H9 (cell line): Measurements from ENCODE around the gene RMRP. TPM values are rescaled to one million over a fixed set of nuclear protein-coding genes. Genes with fewer than 3 reads are reported as not detected.
A peak's percentile ranks its signal among the peaks of the same experiment; 100 is the strongest.

Experiments used
- DNase-seq: peaks from one replicate; pipeline ENCODE4 v3.0.0-alpha.2; 2017
- H2AFZ ChIP-seq: one replicate; pipeline ENCODE4 v1.6.1; 2013; ENCODE audit warnings: mild to moderate bottlenecking, low read length, control low read depth, moderate library complexity
- H2AK5ac ChIP-seq: 2 replicates; pipeline ENCODE4 v1.6.1; 2013; ENCODE audit warnings: low read length, control low read depth, mixed read lengths; ENCODE audit not compliant: insufficient read length
- H2BK120ac ChIP-seq: one replicate; pipeline ENCODE4 v1.6.1; 2013; ENCODE audit warnings: low read depth, mild to moderate bottlenecking, low read length, control low read depth, inconsistent platforms; ENCODE audit not compliant: poor library complexity, severe bottlenecking
- H2BK12ac ChIP-seq: 2 replicates; pipeline ENCODE4 v1.6.1; 2013; ENCODE audit warnings: low read length, control low read depth, mixed read lengths, low read depth; ENCODE audit not compliant: insufficient read length
- H2BK15ac ChIP-seq: 2 replicates; pipeline ENCODE4 v1.6.1; 2013; ENCODE audit warnings: low read depth, low read length, control low read depth
- H2BK20ac ChIP-seq: one replicate; pipeline ENCODE4 v1.6.1; 2013; ENCODE audit warnings: low read depth, mild to moderate bottlenecking, low read length, control low read depth, inconsistent platforms; ENCODE audit not compliant: poor library complexity, severe bottlenecking
- H2BK5ac ChIP-seq: 2 replicates; pipeline ENCODE4 v1.6.1; 2013; ENCODE audit warnings: low read length, control low read depth, mixed read lengths; ENCODE audit not compliant: insufficient read length
- H3K14ac ChIP-seq: 2 replicates; pipeline ENCODE4 v1.6.1; 2013; ENCODE audit warnings: low read length, control low read depth; ENCODE audit not compliant: insufficient read depth
- H3K18ac ChIP-seq: 2 replicates; pipeline ENCODE4 v1.6.1; 2013; ENCODE audit warnings: low read depth, mild to moderate bottlenecking, mixed read lengths, low read length, control low read depth; ENCODE audit not compliant: insufficient read length
- H3K23ac ChIP-seq: 2 replicates; pipeline ENCODE4 v1.6.1; 2013; ENCODE audit warnings: low read length, control low read depth, mixed read lengths, low read depth; ENCODE audit not compliant: insufficient read length
- H3K23me2 ChIP-seq: 2 replicates; pipeline ENCODE4 v1.6.1; 2013; ENCODE audit warnings: low read depth, mild to moderate bottlenecking, mixed read lengths, low read length, control low read depth; ENCODE audit not compliant: insufficient read length, poor library complexity, severe bottlenecking
- H3K27ac ChIP-seq: 2 replicates; pipeline ENCODE4 v1.5.1; 2013; ENCODE audit warnings: low read length, control low read depth, mixed read lengths, low read depth; ENCODE audit not compliant: insufficient read length
- H3K27me3 ChIP-seq: 2 replicates; pipeline ENCODE4 v1.6.1; 2013; ENCODE audit warnings: low read length, control low read depth, inconsistent platforms; ENCODE audit not compliant: insufficient read depth
- H3K4ac ChIP-seq: 2 replicates; pipeline ENCODE4 v1.6.1; 2013; ENCODE audit warnings: low read depth, mild to moderate bottlenecking, control low read depth, inconsistent platforms, low read length, moderate library complexity
- H3K4me1 ChIP-seq: 2 replicates; pipeline ENCODE4 v1.6.1; 2013; ENCODE audit warnings: low read length, control low read depth, inconsistent platforms; ENCODE audit not compliant: insufficient read depth
- H3K4me2 ChIP-seq: 2 replicates; pipeline ENCODE4 v1.6.1; 2013; ENCODE audit warnings: low read length, control low read depth, mixed read lengths; ENCODE audit not compliant: insufficient read length, insufficient read depth
- H3K56ac ChIP-seq: 2 replicates; pipeline ENCODE4 v1.6.1; 2013; ENCODE audit warnings: low read depth, mild to moderate bottlenecking, mixed read lengths, low read length, control low read depth; ENCODE audit not compliant: insufficient read length
- H3K79me1 ChIP-seq: 2 replicates; pipeline ENCODE4 v1.6.1; 2013; ENCODE audit warnings: low read depth, mild to moderate bottlenecking, moderate library complexity, low read length, control low read depth, inconsistent platforms; ENCODE audit not compliant: insufficient read depth, poor library complexity, severe bottlenecking
- H3K79me2 ChIP-seq: 2 replicates; pipeline ENCODE4 v1.6.1; 2013; ENCODE audit warnings: low read length, control low read depth, inconsistent platforms; ENCODE audit not compliant: insufficient read depth
- H3K9ac ChIP-seq: 2 replicates; pipeline ENCODE4 v1.6.1; 2013; ENCODE audit warnings: low read length, control low read depth, mixed read lengths; ENCODE audit not compliant: insufficient read length; ENCODE audit errors: extremely low read depth
- H3K9me3 ChIP-seq: one replicate; pipeline ENCODE4 v1.6.1; 2013; ENCODE audit warnings: low read depth, low read length, inconsistent platforms; ENCODE audit not compliant: control insufficient read depth
- H3T11ph ChIP-seq: one replicate; pipeline ENCODE4 v1.6.1; 2013; ENCODE audit warnings: mild to moderate bottlenecking, low read length, control low read depth, inconsistent platforms
- H4K20me1 ChIP-seq: one replicate; pipeline ENCODE4 v1.6.1; 2013; ENCODE audit not compliant: control insufficient read depth, insufficient read length, insufficient read depth
- H4K5ac ChIP-seq: 2 replicates; pipeline ENCODE4 v1.6.1; 2013; ENCODE audit warnings: low read depth, mild to moderate bottlenecking, mixed read lengths, low read length, control low read depth; ENCODE audit not compliant: insufficient read length
- H4K8ac ChIP-seq: replicated peaks from 2 replicates; pipeline ENCODE4 v1.6.1; 2013; ENCODE audit warnings: low read length, control low read depth, mixed read lengths, low read depth; ENCODE audit not compliant: insufficient read length
- H4K91ac ChIP-seq: 2 replicates; pipeline ENCODE4 v1.6.1; 2013; ENCODE audit warnings: low read depth, mild to moderate bottlenecking, moderate library complexity, mixed read lengths, low read length, control low read depth; ENCODE audit not compliant: insufficient read length
- H3K27ac Mint-ChIP-seq, 3 experiments: 2 replicates in 2 of 3; 3 replicates in 1 of 3; pipeline ENCODE4 v1.8.0; 2020 to 2021; ENCODE audit warnings: mixed read lengths in 3 of 3, mild to moderate bottlenecking in 1 of 3, moderate library complexity in 1 of 3
- H3K27me3 Mint-ChIP-seq: 2 replicates; pipeline ENCODE4 v1.8.0; 2021; ENCODE audit warnings: low read depth, mild to moderate bottlenecking, moderate library complexity, mixed read lengths
- H3K36me3 Mint-ChIP-seq, 3 experiments: 2 replicates in 2 of 3; 3 replicates in 1 of 3; pipeline ENCODE4 v1.8.0; 2020 to 2021; ENCODE audit warnings: low read depth in 3 of 3, mixed read lengths in 3 of 3; ENCODE audit not compliant: insufficient read depth in 1 of 3
- H3K4me1 Mint-ChIP-seq, 2 experiments: 2 replicates each; pipeline ENCODE4 v1.8.0; 2020; ENCODE audit warnings: mixed read lengths in 2 of 2
- H3K4me3 Mint-ChIP-seq, 2 experiments: 2 replicates in 1 of 2; 3 replicates in 1 of 2; pipeline ENCODE4 v1.8.0; 2020 to 2021; ENCODE audit warnings: mild to moderate bottlenecking in 2 of 2, mixed read lengths in 2 of 2, moderate library complexity in 1 of 2
- H3K9me3 Mint-ChIP-seq, 2 experiments: 2 replicates in 1 of 2; 3 replicates in 1 of 2; pipeline ENCODE4 v1.8.0; 2020; ENCODE audit warnings: mild to moderate bottlenecking in 2 of 2, mixed read lengths in 2 of 2, moderate library complexity in 1 of 2
- WGBS: extraction: QIAGEN DNeasy Blood & Tissue Kit; methylation state at CpG from one replicate; pipeline ENCODE4 v1.1.7; 2013; ENCODE audit warnings: missing lambda C conversion rate, low lambda C conversion rate, mixed read lengths; ENCODE audit not compliant: insufficient read length; ENCODE audit errors: extremely low coverage; 5-methylcytosine and 5-hydroxymethylcytosine counted together
- total RNA-seq: library from RNA; stranded (reverse); gene quantifications from 2 replicates; pipeline ENCODE4 v1.2.1, GENCODE V29; 2021
- TF ChIP-seq, protein P1 (sequence below): fragments of 200-600 bp; sonication (generic); conservative IDR thresholded peaks from 3 replicates; pipeline ENCODE4 v1.8.0; 2021; ENCODE audit warnings: antibody characterized with exemption, mild to moderate bottlenecking

RMRP gene
- total RNA-seq, 1 experiment from 2014 or later, result 18,417 TPM

DNA sequence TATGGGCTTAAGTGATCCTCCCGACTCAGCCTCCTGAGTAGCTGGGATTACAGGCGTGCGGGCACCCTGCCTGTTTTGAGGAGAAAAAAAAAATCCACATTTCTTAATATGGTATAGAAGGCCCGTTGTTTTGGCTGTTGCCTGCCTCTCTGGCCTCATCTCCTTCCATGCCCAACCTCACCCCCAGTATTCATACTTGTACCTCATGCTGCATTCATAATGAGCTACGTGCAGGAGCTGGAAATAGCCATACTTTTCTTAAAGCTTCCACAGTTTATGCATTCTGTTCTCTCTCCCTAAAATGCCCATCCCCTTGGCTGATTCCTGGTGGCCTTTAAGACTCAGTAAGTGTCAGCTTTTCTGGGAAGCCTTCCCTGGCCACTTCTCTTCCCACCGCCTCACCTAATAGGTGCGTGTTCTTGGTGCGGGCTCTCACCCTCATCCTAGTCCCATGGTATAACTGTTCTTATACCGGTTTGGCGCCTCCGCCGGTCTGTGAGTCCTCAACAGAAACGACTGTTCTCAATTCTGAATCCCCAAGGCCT is 34.0 kb upstream of the RMRP start:
- Histone ChIP-seq H3K23me2 (peaks cover 6% of the 10 kb centered on the region), H3K9ac (no peak overlapping the region), H3K79me1 (no peaks in the 10 kb centered on the region), H4K91ac (no peak overlapping the region), H3K56ac (no peak overlapping the region), H2AFZ (no peak overlapping the region), H4K8ac (no peak overlapping the region), H3K27ac (no peak overlapping the region), H2BK20ac (no peak overlapping the region), H3K14ac (no peak overlapping the region), H2AK5ac (no peak overlapping the region), H3K79me2 (no peaks in the 10 kb centered on the region; the same call in 1 of the 2 replicates), H4K20me1 (no peaks in the 10 kb centered on the region), H3K18ac (no peak overlapping the region), H3K4ac (no peak overlapping the region), H2BK12ac (no peak overlapping the region), H3K4me2 (peak overlapping the region; percentile 65), H3K9me3 (no peaks in the 10 kb centered on the region), H3K4me1 (peaks cover 3% of the 10 kb centered on the region; the same call in 1 of the 2 replicates), H2BK120ac (no peak overlapping the region), H2BK5ac (no peak overlapping the region), H4K5ac (no peak overlapping the region), H3T11ph (no peak overlapping the region), H3K27me3 (no peaks in the 10 kb centered on the region), H2BK15ac (no peak overlapping the region), H3K23ac (no peak overlapping the region)
- Mint-ChIP-seq H3K4me3 (peak overlapping the region; percentile 84 to 93), H3K9me3 (peaks cover 0 to 2% of the 10 kb centered on the region in 2 experiments; a peak in 2 of 5 replicates), H3K27ac (peak overlapping the region in 1 of 3 experiments; percentile 42; a peak in 2 of 7 replicates), H3K36me3 (peaks cover 6 to 22% (median 13%) of the 10 kb centered on the region in 3 experiments), H3K4me1 (peaks cover 26 to 27% of the 10 kb centered on the region in 2 experiments), H3K27me3 (no peaks in the 10 kb centered on the region; the same call in 1 of the 2 replicates)
- TF ChIP-seq, protein P1, sequence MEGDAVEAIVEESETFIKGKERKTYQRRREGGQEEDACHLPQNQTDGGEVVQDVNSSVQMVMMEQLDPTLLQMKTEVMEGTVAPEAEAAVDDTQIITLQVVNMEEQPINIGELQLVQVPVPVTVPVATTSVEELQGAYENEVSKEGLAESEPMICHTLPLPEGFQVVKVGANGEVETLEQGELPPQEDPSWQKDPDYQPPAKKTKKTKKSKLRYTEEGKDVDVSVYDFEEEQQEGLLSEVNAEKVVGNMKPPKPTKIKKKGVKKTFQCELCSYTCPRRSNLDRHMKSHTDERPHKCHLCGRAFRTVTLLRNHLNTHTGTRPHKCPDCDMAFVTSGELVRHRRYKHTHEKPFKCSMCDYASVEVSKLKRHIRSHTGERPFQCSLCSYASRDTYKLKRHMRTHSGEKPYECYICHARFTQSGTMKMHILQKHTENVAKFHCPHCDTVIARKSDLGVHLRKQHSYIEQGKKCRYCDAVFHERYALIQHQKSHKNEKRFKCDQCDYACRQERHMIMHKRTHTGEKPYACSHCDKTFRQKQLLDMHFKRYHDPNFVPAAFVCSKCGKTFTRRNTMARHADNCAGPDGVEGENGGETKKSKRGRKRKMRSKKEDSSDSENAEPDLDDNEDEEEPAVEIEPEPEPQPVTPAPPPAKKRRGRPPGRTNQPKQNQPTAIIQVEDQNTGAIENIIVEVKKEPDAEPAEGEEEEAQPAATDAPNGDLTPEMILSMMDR, result peak; percentile 31; the same call in 2 of the 3 replicates
- DNase-seq, result peak; percentile 52
- WGBS, result no CpG with 5 or more reads among the region's 13 CpGs
